Measurements from ENCODE around the gene PTTG2.

Gene PTTG2

GRCh38 chr4:38008571-38009021 is 48.4 kb downstream of the PTTG2 start:
- no peak for DNase-seq (ENCODE audit: low read depth in 3 of 3)

GRCh38 chr4:38009421-38009820 is 49.2 kb downstream of the PTTG2 start:
- no peak for DNase-seq (ENCODE audit: low read depth in 3 of 3)

GRCh38 chr4:38009949-38010348 is 49.8 kb downstream of the PTTG2 start:
- no peak for DNase-seq (ENCODE audit: low read depth in 3 of 3)
